Sigmoid colon (tissue), 7 donors: ENCODE measurements around the gene LAS1L. TPM values are rescaled to one million over a fixed set of nuclear protein-coding genes. Genes with fewer than 3 reads are reported as not detected.
"Not testable (repeated sequence)": the region's sequence is repeated elsewhere in the genome, so short reads cannot be mapped to it uniquely, and the experiment has no call there.

Experiments used
- DNase-seq: peaks from one replicate; pipeline ENCODE4 v3.0.0-alpha.2; 2019
- H3K27ac ChIP-seq, 4 donors: fragments of 200-600 bp; sonication (generic); one replicate each; pipeline ENCODE4 v1.5.1; 2016 to 2019; ENCODE audit warnings: mild to moderate bottlenecking in 1 of 4
- H3K27me3 ChIP-seq, 3 donors: fragments of 200-600 bp; sonication (generic); one replicate each; pipeline ENCODE4 v1.5.1; 2019; ENCODE audit warnings: mild to moderate bottlenecking in 1 of 3
- H3K36me3 ChIP-seq, 4 donors: fragments of 200-600 bp; sonication (generic); one replicate each; pipeline ENCODE4 v1.5.1; 2016 to 2019
- H3K4me1 ChIP-seq, 4 donors: fragments of 200-600 bp; sonication (generic); one replicate each; pipeline ENCODE4 v1.5.1; 2017 to 2019
- H3K4me3 ChIP-seq, 4 donors: fragments of 200-600 bp; sonication (generic); one replicate each; pipeline ENCODE4 v1.5.1; 2017 to 2019; ENCODE audit warnings: mild to moderate bottlenecking in 2 of 4, moderate library complexity in 1 of 4
- H3K9me3 ChIP-seq, 4 donors: fragments of 200-600 bp in 3 of 4; sonication (generic) in 3 of 4; one replicate each; pipeline versions ENCODE4 v1.5.1 to v1.6.1; 2013 to 2019
- EP300 ChIP-seq, 4 donors: sonication (generic); formaldehyde crosslinking; IDR thresholded peaks; one replicate each; pipeline ENCODE4 v1.6.1; 2017; ENCODE audit warnings: antibody characterized with exemption in 4 of 4
- POLR2A ChIP-seq, 2 donors: fragments of 450-650 bp; IDR thresholded peaks; one replicate each; pipeline ENCODE4 v1.6.1; 2016; ENCODE audit warnings: antibody characterized with exemption in 2 of 2, mild to moderate bottlenecking in 2 of 2, moderate library complexity in 2 of 2
- POLR2AphosphoS5 ChIP-seq, 4 donors: sonication (generic); formaldehyde crosslinking; IDR thresholded peaks; one replicate each; pipeline ENCODE4 v1.6.1; 2017; ENCODE audit warnings: antibody characterized with exemption in 4 of 4
- WGBS, 2 donors: extraction: QIAGEN DNeasy Blood & Tissue Kit; methylation state at CpG; one replicate each; pipeline ENCODE4 v1.1.7; 2013; 5-methylcytosine and 5-hydroxymethylcytosine counted together
- intact Hi-C: fragments of 100-400 bp; cut with DNase I; formaldehyde crosslinking; loops from one replicate; pipeline ENCODE4 v1.15.1; 2023
- polyA plus RNA-seq, 3 donors: library from polyadenylated mRNA; stranded (reverse); fragments of 200-250 nt; gene quantifications; one replicate each; pipeline ENCODE4 v1.2.3, GENCODE V29; 2013
- total RNA-seq, 4 donors: library from RNA; depleted of rRNA; stranded (reverse); fragments of >200 nt; gene quantifications; one replicate each; pipeline ENCODE4 v1.1.0, GENCODE V29; 2016
- TF ChIP-seq, protein P1 (sequence below), 4 experiments: fragments of 450-650 bp in 3 of 4; fragments of 200-600 bp in 1 of 4; IDR thresholded peaks; one replicate each; pipeline ENCODE4 v1.5.1; 2016 to 2019; ENCODE audit warnings: antibody characterized with exemption in 4 of 4, mild to moderate bottlenecking in 3 of 4, moderate library complexity in 2 of 4
- donor health status: healthy with polysubstance abuse.
- donor health status: Bipolar disorder and iron deficiency.
- donor health status: healthy.

The LAS1L gene
- total and polyA plus RNA-seq, 7 donors, result 7.6 to 23.9 (median 21.2) TPM

DNA sequence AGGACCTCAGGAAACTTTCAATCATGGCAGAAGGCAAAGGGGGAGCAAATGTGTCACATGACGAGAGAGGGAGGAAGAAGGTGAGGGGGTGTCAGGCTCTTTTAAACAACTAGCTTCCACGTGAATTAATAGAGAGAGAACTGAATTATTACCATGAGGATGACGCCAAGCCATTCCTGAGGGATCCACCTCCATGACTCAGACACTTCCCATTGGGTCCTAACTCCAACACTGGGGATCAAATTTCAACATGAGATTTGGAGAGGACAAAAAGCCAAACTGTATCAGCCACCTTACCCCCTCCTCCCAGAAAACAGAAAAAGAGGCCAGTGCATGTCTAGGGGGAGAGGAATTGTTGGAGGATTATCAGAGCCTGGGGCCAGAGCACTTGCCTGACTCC lies 40.4 kb upstream of the LAS1L start:
- WGBS, 2 donors, result 78 to 87% methylated on average over 3 of the region's 3 CpGs
- intact Hi-C loops, result no loop called here

DNA sequence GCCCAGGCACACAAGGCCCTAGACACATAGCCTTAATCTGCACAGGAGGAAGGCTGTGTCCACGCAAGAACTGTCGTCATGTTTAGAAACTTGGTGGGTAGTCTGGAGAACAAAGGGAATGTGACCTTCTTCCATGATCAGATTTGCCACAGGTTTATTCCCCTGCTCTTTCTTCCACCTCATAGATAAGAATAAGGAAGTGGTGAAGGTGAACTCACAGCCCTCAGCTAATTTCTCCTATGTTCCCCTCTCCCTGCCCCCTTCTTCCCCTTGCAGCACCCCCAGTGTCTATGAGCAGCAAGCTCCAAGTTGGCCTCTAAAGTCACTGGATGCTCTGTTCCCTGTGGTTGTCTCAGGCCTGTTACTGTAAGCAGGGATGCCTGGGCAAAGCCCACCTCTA lies 39.8 kb upstream of the LAS1L start:
- intact Hi-C loops, result no loop called here
- Histone ChIP-seq H3K9me3 (no peaks in the 10 kb centered on the region), H3K4me1 (no peaks in the 10 kb centered on the region), H3K36me3 (no peaks in the 10 kb centered on the region), H3K4me3 (no peak overlapping the region), H3K27ac (no peak overlapping the region), H3K27me3 (no peaks in the 10 kb centered on the region)
- 98 to 100% methylated on average over 2 of the region's 2 CpGs for WGBS, 2 donors
- DNase-seq, result no peak
- TF ChIP-seq POLR2AphosphoS5 (IDR thresholded peaks at IDR 0.05), result no peak
- TF ChIP-seq, protein P1, sequence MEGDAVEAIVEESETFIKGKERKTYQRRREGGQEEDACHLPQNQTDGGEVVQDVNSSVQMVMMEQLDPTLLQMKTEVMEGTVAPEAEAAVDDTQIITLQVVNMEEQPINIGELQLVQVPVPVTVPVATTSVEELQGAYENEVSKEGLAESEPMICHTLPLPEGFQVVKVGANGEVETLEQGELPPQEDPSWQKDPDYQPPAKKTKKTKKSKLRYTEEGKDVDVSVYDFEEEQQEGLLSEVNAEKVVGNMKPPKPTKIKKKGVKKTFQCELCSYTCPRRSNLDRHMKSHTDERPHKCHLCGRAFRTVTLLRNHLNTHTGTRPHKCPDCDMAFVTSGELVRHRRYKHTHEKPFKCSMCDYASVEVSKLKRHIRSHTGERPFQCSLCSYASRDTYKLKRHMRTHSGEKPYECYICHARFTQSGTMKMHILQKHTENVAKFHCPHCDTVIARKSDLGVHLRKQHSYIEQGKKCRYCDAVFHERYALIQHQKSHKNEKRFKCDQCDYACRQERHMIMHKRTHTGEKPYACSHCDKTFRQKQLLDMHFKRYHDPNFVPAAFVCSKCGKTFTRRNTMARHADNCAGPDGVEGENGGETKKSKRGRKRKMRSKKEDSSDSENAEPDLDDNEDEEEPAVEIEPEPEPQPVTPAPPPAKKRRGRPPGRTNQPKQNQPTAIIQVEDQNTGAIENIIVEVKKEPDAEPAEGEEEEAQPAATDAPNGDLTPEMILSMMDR (IDR thresholded peaks at IDR 0.05), result no peak
- no peak for TF ChIP-seq POLR2A (IDR thresholded peaks at IDR 0.05)
- no peak for TF ChIP-seq EP300 (IDR thresholded peaks at IDR 0.05)

More for the DNA sequence above, 40.4 kb upstream of the LAS1L start:
- Histone ChIP-seq H3K27me3 (no peaks in the 10 kb centered on the region), H3K4me3 (no peak overlapping the region), H3K9me3 (no peaks in the 10 kb centered on the region), H3K27ac (no peak overlapping the region), H3K4me1 (no peaks in the 10 kb centered on the region), H3K36me3 (no peaks in the 10 kb centered on the region)
- no peak for DNase-seq
- TF ChIP-seq POLR2AphosphoS5 (IDR thresholded peaks at IDR 0.05), result no peak
- no peak for TF ChIP-seq EP300 (IDR thresholded peaks at IDR 0.05)
- TF ChIP-seq POLR2A (IDR thresholded peaks at IDR 0.05), result no peak

DNA sequence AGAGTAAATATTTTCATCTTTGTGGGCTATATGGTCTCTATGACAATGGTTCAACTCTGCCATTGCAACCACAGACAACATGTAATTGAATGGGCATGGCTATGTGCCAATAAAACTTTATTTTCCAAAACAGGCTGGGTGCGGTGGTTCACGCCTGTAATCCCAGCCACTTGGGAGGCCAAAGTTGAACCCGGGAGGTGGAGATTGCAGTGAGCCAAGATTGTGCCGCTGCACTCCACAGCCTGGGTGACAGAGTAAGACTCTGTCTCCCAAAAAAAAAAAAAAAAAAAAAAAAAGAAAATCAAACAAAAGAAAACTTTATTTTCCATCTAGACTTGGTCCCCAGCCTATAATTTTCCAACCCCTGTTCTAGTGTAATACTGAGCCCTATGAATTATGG lies 38.4 kb upstream of the LAS1L start:
- H3K36me3 ChIP-seq, result no peaks in the 10 kb centered on the region
- 29 to 83% methylated on average over 4 of the region's 4 CpGs for WGBS, 2 donors
- H3K4me3 ChIP-seq, result no peak overlapping the region
- DNase-seq, result no peak
- no peaks in the 10 kb centered on the region for H3K9me3 ChIP-seq
- TF ChIP-seq POLR2AphosphoS5 (IDR thresholded peaks at IDR 0.05) (no peak), POLR2A (IDR thresholded peaks at IDR 0.05) (no peak), EP300 (IDR thresholded peaks at IDR 0.05) (no peak)
- TF ChIP-seq, protein P1 (IDR thresholded peaks at IDR 0.05), result no peak
- H3K27me3 ChIP-seq, result no peaks in the 10 kb centered on the region
- no peaks in the 10 kb centered on the region for H3K4me1 ChIP-seq
- H3K27ac ChIP-seq, result no peak overlapping the region
- intact Hi-C loops, result no loop called here

DNA sequence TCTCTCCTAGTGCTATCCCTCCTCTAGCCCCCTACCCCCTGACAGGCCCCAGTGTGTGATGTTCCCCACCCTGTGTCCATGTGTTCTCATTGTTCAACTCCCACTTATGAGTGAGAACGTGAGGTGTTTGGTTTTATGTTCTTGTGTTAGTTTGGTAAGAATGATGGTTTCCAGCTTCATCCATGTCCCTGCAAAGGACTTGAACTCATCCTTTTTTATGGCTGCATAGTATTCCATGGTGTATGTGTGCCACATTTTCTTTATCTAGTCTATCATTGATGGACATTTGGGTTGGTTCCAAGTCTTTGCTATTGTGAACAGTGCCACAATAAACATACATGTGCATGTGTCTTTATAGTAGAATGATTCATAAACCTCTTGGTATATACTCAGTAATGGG lies 28.3 kb upstream of the LAS1L start:
- H3K4me3 ChIP-seq, intact Hi-C loops, H3K27ac ChIP-seq, H3K36me3 ChIP-seq, DNase-seq, H3K4me1 ChIP-seq, H3K27me3 ChIP-seq, H3K9me3 ChIP-seq: not testable (repeated sequence)
- WGBS, 2 donors, result 79 to 93% methylated on average over 1 of the region's 1 CpG

DNA sequence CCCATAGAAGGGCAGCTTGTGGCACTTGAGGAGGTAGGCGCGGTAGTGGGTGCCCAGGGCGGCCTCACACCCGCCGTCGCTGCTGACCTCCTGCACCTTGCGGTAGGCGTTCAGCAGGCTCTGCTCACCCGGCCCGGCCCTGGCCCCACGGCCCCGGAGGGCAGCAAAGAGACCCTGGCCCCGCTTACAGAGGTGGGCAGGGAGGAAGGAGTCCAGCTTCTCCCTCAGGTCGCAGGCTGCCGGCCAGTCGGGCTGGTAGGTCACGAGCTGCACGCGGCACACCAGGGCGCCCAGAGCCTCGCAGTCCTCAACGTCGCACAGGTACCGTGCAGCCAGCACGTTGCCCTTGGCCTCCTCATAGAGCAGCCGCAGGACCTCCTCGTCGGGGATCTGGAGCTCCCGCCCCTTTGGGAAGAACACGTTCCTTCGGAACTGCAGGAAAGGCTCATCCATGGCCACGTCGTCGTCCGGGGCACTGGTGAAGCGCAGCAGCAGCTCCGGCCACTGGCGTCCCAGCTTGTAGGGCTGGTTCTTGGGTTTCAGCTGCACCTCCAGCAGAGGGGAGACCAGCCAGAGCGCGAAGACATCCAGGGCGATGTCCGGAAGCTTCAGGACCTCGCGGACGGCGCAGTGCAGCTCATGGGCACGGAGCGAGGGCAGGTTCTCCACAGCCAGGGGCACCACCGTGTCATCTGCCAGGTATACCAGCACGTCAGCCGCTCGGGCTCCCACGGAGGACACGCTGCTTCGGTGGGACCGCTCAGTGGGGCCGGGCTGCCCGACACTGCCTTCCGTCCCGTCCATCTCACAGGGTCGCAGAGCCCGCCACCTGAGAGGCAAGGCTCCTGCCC lies 17.1 kb upstream of the LAS1L start:
- H3K36me3 ChIP-seq, result no peaks in the 10 kb centered on the region
- TF ChIP-seq EP300 (IDR thresholded peaks at IDR 0.05), result no peak
- TF ChIP-seq POLR2AphosphoS5 (IDR thresholded peaks at IDR 0.05), result no peak
- TF ChIP-seq POLR2A (IDR thresholded peaks at IDR 0.05), result no peak
- TF ChIP-seq, protein P1 (IDR thresholded peaks at IDR 0.05), result no peak
- H3K27me3 ChIP-seq, result no peaks in the 10 kb centered on the region
- H3K27ac ChIP-seq, result no peak overlapping the region
- H3K9me3 ChIP-seq, result no peaks in the 10 kb centered on the region
- 94 to 95% methylated on average over 62 of the region's 62 CpGs for WGBS, 2 donors
- intact Hi-C loops, result no loop called here
- H3K4me3 ChIP-seq, result no peak overlapping the region
- H3K4me1 ChIP-seq, result no peaks in the 10 kb centered on the region
- DNase-seq, result no peak
